Bone marrow (tissue), 2 donors: Measurements from ENCODE around the gene MOV10.
"Not testable (repeated sequence)": the region's sequence is repeated elsewhere in the genome, so short reads cannot be mapped to it uniquely, and the experiment has no call there.

Experiments
- DNase-seq, 2 donors: peaks; one replicate each; lab custom pipeline; 2025; lab: John Stamatoyannopoulos, UW

MOV10 gene

DNA sequence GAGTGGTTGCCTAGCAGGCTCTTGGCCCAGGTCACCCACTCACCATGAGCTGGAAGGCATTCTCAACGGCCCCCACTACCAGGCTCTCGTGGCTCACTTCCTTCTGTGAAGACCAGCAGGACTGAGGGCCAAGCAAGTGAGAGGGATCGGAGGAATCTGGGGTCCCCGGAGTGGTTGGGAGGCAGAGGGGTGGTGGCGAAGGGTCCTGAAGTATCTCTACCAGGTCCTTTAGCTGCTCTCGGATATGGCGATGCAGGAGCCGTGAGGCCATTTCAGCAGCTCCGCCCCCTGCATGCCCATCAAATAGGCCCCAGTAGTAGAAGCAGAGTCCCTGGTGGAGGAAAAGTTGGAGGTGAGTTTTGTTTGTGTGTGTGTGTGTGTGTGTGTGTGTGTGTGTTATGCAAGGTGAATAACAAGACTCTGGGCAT lies 38.3 kb downstream of the MOV10 start:
- DNase-seq: no peak

DNA sequence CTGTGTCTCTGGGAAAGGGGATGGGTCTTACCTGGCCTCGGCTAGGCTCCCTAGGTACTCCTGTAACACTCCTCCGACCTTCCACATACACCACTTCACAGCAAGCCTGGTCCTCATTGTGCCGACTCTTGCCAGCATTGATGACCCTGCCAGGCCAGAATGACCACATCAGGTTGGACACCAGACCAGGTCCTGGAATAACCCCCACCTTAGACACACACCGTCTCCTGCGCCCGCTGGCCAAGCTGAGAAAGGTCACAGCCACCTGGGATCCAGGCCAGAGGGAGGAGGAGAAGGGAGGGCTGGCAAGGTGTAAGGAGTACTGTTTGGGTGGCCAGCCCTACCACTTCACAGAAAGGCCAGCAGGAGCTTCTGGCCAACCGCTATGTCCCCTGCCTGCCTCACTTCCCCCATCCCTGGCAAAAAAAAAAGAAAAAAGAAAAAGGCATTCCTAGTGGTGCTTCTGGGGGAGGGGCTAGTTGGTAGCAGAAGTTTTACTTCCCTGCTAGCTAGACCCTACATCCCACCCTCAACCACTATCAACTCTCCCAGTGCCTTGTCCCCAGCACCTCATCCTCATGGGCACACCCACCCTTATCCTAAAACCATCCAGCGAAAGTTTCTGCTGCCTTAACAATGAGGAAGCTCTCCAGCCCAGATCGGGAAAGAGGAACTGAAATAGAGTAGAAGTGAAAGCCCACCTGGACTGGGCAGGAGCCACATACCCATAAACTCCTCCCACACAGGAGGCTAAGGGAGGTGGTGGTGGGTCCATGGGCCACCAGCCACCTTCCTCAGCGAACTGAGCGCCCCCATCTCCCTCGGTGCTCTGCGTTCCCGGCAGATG lies 39.2 kb downstream of the MOV10 start:
- DNase-seq: peak in 1 of 2 donors; percentile 12

DNA sequence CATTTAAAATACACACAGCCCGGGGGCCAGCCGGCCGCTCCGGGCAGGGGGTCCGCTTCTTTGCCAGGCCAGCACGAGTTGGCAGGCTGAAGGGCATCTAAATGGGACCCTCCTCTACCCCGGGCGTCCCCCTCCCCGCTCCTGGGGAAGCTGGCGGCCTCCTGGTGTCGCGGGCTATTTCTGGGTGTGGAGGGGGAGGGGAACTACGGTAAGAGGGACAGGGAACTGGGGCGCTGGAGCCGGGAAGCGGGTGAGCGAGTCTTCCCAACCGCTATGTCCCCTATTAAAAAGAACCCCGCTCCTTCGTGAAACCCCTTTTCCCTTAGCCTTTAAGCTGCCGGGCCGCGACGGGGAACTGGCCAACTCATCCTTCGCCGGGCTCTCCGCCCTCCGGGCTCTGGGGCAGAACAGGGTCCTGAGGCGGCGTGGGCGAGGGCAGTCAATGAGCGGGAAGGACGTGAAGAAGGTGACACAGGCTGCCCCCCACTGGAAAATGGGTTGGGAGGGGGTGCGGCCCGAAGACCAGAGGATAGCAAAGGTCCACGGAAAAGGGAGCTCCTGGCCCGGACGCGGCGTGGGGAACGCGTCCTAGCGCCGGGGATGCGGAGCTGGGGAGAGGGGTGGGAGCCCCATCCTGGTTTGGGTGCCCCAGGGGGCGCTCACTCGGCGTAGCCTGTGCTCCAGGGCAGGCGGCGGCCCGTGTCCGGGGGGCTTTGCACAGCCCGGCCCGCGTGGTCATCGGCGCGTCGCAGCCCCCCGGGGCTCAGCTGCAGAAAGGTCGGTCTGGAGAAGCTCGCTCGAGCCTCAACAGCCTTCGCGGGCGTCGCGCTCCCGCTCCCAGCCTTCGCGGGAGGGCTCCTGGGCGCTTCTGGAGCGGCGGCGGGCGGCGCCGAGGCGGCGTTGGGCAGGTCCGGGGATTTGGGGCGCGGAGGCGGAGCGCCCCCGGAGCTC lies 40.1 kb downstream of the MOV10 start:
- DNase-seq: peak in 1 of 2 donors; percentile 72

DNA sequence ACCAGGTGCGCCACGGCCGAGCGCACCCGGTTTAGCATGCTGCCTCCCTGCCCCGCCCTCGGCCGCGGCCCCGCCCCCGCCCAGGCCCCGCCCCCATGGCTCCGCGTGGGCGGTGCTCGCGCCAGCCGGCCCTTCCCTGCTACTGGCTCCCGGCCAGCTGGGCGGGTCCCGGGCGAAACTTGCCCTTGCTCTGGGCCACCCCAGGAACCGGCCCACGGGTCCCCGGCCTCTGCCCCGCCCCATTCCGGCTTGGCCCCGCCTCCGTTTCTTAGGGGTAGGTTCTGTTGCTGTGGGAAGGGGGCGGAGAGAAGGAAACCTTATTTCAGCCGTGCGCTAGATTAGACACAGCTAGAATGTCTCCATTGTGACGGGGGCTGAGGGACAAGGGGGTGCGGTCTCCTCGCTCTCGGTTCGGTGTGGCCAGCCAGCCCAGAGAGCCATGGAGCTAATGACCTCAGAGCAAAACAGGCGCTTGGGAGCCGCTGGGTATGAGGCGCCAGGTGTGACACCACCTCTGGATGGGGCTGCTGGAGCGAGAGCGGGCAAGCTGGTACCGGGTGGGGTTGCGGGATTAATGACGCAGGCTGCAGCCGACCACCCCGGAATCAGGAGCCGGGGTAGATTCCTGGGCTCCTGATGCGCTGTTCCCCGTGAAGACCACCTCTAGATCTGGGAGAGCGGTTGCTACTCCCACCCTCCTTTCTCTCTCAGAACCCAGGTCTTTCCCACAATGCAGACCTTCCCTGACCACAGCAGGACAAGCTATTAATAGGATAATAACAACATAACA lies 41.0 kb downstream of the MOV10 start, which contains the start of gene PPM1J:
Gene PPM1J, minus strand, starts transcription at position 69 of the 790 bp plus-strand sequence. Its CDS starts 31 bp downstream, at position 38.
- DNase-seq: peak; percentile 78 to 92

DNA sequence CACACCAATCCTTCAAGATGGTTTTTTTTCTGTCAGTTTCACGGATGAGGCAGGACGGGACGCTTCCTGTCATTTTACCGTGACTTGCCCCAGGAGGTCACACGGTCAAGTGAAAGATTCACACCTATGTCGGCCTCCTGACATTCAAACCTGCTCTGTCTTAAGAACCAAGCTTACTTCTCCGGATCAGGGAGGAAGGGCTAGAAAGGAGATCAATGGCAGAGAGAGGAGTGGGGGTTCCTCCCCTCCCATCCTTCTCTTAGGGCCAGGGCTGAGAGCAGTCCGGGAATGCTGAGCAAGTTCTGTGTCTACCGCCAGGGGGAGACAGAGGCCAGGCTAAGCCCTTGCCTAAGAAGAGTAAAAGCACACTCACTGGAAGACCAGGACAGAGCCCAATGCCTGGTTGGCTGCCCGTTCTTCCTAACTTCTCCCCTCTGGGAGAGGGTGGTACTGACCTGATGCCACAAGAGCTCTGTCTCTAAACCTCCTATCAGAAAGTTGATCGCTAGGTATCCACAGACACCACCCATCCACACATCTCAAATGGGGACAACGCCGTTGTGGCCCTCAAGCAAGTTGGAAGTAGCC lies 41.8 kb downstream of the MOV10 start:
- DNase-seq: peak; percentile 44 to 49

DNA sequence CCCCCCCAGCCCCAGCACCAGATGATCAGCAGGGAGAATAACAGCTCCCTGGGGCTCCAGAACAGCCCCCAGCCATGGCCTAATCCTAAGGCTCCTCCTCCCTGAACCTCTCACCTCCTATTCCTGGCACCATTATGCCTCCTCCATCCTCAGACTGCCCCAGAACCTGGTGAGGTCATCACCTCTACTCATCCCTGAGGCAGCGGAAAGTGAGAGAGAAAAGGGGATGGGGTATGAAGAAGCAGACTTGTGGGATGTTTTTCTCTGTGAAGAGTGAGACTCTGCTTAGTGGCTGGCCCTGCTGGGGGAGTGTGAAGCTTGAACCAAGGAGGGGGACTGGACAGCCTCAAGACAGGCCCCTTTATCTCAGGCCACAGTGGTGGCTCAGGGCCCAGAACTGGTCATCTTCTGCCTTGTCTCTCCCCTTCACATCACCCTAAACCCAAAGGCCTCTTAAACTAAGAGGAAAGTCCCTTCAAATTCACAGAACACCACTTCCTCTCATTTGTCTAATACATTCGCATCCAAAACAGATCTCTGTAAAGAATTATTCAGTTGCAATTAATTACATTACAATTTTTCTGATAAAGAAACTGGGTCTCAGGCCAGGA lies 42.9 kb downstream of the MOV10 start:
- DNase-seq: no peak

DNA sequence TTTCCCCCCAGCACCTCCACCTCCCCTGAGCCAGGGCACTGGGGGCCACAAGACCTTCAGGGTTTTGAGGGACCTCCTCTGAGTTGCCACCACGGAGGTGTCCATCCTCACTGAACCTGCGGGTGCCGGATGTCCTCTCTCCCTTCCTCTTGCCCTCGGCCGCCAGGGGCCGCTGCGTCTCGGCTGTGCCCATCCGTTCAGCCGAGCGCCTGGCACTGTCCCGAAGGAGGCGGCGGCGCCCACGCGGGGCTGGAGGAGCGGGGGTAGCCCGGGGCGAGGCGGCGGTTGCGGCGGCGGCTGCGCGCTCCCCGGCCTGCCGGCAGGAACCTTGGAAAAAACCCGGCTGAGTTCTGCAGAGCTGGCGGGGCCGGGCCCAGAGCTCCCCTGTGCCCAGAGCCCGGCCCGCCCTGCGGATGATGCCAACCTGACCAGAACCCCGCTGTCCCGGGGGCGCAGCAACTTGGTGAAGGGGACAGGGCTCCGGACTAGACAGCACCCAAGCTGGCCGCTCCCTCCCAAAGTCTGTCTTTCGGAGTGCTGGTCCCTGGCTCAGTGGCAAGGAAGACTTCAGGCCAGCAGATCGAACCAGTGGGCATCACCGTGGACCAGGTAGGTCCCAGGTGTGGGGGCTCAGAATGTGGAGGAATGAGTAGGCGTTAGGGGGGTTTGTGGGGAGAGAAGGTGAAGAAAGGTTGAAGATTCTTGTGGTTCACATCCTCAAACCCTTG lies 44.4 kb downstream of the MOV10 start:
- DNase-seq: peak; percentile 30 to 44

DNA sequence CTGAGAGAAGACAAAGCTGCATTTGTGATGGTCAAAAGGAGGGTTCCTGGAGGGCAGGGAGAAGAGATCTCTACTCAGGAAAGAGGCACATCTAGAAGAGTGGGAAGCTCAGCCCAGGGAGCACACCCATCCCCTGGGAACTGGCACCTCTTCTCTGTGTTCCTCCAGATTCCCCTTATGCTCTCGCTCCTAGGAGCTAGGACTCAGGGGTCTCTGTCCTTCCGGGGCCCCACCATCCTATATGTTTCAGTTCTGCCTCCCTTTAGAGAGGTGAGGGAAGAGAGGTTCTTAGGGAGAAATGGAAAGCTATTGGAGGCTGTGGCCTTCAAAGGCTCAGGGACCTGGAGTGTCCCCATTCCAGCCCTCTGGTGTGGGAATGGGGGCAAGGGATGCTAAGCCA lies 45.2 kb downstream of the MOV10 start:
- DNase-seq: no peak

DNA sequence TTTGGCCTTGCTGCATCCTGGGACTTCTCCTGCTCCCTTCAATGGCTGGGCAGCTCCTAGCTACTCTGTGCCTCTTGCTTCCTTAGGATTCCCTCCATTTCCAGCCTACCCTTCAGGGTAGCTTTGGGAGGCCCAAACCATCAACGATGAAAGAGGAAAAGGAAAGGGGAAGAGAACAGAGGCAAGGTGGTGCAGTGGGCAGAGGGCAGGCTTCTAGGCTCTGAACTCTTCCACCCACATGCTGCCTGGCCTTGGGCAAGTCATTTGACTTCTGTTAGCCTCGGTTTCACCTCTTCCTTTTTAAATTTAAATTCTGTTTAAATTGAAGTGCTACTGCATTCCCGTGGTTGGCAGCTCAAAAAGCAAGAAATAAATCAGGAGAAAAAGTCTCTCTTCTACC lies 46.3 kb downstream of the MOV10 start:
- DNase-seq: no peak

DNA sequence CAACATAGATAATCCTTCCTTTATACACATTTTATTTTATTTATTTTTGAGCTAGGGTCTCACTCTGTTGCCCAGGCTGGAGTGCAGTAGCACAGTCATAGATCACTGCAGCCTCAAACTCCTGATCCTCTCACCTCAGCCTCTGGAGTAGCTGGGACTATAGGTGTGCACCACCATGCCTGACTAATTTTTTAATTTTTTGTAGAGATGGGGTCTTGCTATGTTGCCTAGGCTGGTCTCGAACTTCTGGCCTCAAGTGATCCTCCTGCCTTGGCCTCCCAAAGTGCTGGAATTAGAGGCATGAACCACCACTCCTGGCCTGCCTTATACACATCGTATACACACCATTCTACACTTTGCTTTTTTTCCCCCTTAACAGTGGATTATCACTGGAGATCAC lies 46.8 kb downstream of the MOV10 start:
- DNase-seq: not testable (repeated sequence)

DNA sequence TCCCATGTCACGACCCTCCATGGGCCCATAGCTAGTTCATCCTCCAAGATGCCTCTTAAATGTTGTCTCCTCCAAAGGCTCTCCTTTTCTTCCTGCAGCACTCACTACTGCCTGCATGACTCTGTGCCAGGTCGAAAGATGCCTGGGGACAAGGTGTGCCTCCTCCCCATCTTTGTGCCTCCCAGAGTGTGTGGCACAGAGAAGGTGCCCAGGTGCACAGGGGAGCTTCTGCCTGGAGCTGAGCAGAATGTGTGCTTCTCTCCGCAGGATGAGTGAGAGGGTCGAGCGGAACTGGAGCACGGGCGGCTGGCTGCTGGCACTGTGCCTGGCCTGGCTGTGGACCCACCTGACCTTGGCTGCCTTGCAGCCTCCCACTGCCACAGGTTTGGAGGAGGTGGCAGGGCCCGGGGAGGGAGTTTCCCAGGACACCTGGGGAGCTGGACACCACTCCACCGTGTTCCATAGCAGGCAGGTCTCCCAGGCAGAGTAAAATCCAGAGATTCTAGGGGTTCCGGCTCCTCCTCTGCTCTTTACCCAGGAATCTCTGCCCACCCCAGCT lies 47.6 kb downstream of the MOV10 start:
- no peak for DNase-seq

DNA sequence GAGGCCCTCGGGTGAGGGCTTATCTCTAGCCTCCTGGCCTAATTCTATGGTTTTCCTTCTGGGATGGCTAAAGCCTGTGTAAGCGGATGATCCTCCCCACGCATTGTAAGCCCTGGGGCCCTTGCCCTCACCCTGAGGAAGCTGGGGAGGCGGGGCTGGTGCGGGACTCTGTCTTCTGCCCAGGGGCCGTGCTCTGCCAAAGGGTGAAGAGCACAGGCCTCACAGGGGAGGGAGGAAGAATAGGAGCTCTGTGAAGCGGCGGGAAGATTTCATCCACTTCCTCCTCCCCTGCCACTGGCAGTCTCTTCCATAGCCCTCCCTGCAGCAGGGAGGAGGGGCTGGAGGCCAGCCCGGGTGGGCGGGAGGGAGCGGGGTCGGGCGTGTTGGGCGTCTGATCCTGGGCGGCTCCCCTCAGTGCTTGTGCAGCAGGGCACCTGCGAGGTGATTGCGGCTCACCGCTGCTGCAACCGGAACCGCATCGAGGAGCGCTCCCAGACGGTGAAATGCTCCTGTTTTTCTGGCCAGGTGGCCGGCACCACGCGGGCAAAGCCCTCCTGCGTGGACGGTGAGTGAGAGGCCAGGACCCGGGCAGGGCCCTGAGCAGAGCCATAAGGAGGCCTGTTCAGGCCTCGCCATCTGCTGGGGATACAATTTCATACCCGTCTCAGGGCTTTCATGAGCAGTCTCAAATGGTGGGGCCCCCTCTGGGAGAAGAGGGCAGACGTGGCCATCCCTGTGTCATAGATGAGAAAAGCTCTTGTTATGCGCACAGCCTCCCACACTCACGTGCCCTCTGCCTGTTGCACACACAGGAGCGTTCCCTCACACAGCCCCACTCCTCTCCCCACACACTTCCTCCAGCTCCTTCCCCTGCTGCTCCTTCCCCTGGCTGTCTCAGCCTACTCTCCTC lies 48.4 kb downstream of the MOV10 start:
- DNase-seq: peak in 1 of 2 donors; percentile 29

DNA sequence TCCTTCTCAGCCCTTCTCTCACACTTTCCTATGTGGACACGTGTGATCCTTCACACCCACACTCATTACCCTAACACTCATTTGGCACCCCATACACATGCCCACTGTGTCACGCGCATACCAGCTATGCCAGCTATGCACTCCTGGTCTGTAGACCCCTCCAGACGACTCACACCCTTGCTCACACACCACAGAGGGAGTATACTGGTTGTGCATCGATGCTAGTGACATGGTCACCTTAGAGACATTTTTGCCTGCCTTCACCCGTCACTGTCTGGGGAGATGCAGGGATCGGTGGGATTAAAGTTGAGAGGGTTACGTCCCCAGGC lies 49.0 kb downstream of the MOV10 start:
- no peak for DNase-seq

DNA sequence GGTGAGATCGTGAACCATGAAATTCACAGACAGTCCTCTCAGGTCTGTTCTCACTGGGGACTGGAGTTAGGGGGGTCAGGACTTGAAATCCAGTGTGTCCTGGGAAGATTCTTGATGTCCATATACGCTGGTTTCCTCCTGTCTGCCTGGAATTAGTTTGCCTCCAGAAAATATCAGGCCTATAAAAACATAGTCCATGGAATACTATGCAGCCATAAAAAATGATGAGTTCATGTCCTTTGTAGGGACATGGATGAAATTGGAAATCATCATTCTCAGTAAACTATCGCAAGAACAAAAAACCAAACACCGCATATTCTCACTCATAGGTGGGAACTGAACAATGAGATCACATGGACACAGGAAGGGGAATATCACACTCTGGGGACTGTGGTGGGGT lies 49.8 kb downstream of the MOV10 start:
- DNase-seq: not testable (repeated sequence)

DNA sequence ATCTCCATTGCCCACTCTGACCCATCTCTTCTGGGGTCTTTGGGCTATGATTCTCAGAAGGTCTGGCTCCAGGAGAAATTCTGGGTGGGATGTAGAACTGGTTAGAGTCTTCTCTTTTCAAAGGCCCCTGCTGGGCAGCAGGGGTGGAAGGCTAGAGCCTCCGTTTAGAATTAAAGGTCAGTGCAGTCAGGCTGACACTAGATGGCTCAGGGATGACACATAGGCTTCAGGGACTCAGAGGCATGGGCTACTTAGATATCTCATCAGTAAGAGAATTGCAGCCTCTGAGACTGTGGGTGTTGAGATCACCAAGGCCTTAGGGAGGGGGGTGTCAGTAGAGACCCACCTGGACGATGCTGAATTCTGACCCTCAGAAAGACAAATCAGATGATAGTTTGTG lies 53.3 kb downstream of the MOV10 start:
- no peak for DNase-seq

DNA sequence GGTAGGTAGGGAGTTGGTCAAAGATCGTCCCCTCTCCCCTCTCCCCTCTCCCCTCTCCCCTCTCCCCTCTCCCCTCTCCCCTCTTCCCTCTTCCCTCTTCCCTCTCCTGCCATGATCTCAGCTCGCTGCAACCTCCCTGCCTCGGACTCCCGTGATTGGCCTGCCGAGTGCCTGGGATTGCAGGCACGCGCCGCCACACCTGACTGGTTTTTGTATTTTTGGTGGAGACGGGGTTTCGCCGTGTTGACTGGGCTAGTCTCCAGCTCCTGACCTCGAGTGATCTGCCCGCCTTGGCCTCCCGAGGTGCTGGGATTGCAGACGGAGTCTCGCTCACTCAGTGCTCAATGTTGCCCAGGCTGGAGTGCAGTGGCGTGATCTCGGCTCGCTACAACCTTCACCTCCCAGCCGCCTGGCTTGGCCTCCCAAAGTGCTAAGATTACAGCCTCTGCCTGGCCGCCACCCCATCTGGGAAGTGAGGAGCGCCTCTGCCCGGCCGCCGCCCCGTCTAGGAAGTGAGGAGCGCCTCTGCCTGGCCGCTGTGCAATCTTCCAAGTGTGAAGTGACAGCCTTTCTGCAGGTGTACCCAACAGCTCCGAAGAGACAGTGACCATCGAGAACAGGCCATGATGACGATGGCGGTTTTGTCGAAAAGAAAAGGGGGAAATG lies 54.0 kb downstream of the MOV10 start:
- DNase-seq: not testable (repeated sequence)

DNA sequence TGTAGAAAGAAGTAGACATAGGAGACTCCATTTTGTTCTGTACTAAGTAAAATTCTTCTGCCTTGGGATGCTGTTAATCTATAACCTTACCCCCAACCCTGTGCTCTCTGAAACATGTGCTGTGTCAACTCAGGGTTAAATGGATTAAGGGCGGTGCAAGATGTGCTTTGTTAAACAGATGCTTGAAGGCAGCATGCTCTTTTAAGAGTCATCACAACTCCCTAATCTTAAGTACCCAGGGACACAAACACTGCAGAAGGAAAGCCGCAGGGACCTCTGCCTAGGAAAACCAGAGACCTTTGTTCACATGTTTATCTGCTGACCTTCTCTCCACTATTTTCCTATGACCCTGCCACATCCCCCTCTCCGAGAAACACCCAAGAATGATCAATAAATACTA lies 54.6 kb downstream of the MOV10 start:
- not testable (repeated sequence) for DNase-seq

DNA sequence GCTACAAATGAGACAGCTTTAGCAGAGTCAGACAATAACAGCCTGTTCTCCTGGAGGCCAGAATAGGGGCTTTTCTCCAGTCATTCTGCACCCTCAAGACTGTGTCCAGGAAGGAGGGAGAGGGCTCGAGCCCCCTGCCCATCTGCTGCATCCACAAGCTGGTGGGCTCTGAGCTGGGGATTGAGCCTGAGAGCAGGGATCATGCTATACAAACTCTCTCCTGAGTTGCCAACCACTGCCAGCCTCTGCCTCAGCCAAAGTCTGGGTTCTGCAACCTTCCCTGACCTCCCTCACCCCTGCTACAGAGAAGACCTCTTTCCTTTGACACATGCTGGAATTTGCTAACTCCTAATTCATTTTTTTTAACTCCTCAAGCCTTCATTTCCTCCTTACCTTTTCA lies 55.5 kb downstream of the MOV10 start:
- no peak for DNase-seq

DNA sequence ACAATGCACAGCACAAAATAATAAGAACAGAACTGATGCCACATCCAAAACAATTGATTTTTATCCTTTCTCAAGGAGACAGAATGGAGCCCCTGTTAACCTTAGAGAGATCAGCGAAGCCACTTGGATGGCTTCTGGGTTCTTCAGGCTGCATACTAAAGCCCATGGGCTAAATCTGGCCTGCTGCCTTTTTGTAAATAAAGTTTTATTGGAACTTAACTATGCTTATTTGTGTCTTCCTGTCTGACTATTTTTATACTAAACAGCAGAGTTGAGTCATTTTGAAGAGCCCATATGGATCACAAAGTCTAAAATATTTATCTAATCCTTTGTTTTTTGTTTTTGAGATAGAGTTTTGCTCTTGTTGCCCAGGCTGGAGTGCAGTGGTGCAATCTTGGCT lies 57.0 kb downstream of the MOV10 start:
- no peak for DNase-seq
